ENCODE results near the gene SNU13.

- TF ChIP-seq GATA2 (IDR thresholded peaks at IDR 0.05; ENCODE audit: low read depth, low read length) (no peak), GATA3 (IDR thresholded peaks at IDR 0.05; ENCODE audit: low read depth, low read length) (no peak)
Measured at GRCh38 chr22:41702763-41703162, 14.1 kb upstream of the SNU13 start.
